Endothelial cell (in vitro differentiated cells): ENCODE results near the gene PPM1N. TPM values are rescaled to one million over a fixed set of nuclear protein-coding genes. Genes with fewer than 3 reads are reported as not detected.

ENCODE experiments used
- DNase-seq: peaks from one replicate; pipeline ENCODE4 v3.0.0; 2021; ENCODE audit warnings: low spot score
- H3K27ac Mint-ChIP-seq: one replicate; pipeline ENCODE4 v1.8.0; 2021; ENCODE audit warnings: mixed read lengths, inconsistent platforms; ENCODE audit not compliant: unreplicated experiment
- H3K27me3 Mint-ChIP-seq: one replicate; pipeline ENCODE4 v1.8.0; 2021; ENCODE audit warnings: mild to moderate bottlenecking, moderate library complexity, mixed read lengths, inconsistent platforms; ENCODE audit not compliant: unreplicated experiment
- H3K36me3 Mint-ChIP-seq: one replicate; pipeline ENCODE4 v1.8.0; 2021; ENCODE audit warnings: mild to moderate bottlenecking, low read depth, mixed read lengths, inconsistent platforms; ENCODE audit not compliant: unreplicated experiment
- H3K4me1 Mint-ChIP-seq: one replicate; pipeline ENCODE4 v1.8.0; 2021; ENCODE audit warnings: mild to moderate bottlenecking, mixed read lengths, inconsistent platforms; ENCODE audit not compliant: unreplicated experiment
- H3K4me3 Mint-ChIP-seq: one replicate; pipeline ENCODE4 v1.8.0; 2021; ENCODE audit warnings: mild to moderate bottlenecking, mixed read lengths, inconsistent platforms; ENCODE audit not compliant: unreplicated experiment
- H3K9me3 Mint-ChIP-seq: one replicate; pipeline ENCODE4 v1.8.0; 2021; ENCODE audit warnings: mixed read lengths, inconsistent platforms; ENCODE audit not compliant: unreplicated experiment
- long read RNA-seq: library from polyadenylated mRNA; unstranded; transcript quantifications from one replicate; pipeline ENCODE4 v2.0.0, GENCODE V29; 2020; ENCODE audit not compliant: unreplicated experiment
- total RNA-seq: library from RNA; stranded (reverse); fragmentation: NEBNext Ultra II Directional; extraction: Animal tissue kit (Norgen Biotek cat#: 25700); gene quantifications from one replicate; pipeline ENCODE4 v1.2.1, GENCODE V29; 2021; ENCODE audit not compliant: unreplicated experiment
- TF ChIP-seq, protein P1 (sequence below): fragments of 200-600 bp; sonication (generic); IDR thresholded peaks from one replicate; pipeline ENCODE4 v1.5.0; 2021; ENCODE audit warnings: antibody characterized with exemption; ENCODE audit not compliant: unreplicated experiment

The PPM1N gene, protein sequence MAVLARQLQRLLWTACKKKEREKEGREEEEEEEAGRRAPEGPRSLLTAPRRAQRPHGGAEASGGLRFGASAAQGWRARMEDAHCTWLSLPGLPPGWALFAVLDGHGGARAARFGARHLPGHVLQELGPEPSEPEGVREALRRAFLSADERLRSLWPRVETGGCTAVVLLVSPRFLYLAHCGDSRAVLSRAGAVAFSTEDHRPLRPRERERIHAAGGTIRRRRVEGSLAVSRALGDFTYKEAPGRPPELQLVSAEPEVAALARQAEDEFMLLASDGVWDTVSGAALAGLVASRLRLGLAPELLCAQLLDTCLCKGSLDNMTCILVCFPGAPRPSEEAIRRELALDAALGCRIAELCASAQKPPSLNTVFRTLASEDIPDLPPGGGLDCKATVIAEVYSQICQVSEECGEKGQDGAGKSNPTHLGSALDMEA
- 0.33 TPM for total RNA-seq
- long read RNA-seq: 0 reads

DNA sequence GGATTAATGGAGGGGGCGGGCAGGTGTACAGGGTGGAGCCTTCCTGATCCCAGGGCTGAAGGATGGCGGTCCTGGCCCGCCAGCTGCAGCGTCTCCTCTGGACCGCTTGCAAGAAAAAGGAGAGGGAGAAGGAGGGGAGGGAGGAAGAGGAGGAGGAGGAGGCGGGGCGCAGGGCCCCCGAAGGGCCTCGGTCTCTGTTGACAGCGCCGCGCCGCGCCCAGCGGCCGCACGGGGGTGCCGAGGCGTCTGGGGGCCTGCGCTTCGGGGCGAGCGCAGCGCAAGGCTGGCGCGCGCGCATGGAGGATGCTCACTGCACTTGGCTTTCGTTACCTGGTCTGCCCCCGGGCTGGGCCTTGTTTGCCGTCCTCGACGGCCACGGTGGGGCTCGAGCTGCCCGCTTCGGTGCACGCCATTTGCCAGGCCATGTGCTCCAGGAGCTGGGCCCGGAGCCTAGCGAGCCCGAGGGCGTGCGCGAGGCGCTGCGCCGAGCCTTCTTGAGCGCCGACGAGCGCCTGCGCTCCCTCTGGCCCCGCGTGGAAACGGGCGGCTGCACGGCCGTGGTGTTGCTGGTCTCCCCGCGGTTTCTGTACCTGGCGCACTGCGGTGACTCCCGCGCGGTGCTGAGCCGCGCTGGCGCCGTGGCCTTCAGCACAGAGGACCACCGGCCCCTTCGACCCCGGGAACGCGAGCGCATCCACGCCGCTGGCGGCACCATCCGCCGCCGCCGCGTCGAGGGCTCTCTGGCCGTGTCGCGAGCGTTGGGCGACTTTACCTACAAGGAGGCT is at the start of gene PPM1N:
Gene PPM1N (plus strand): TSS at position 33 of the 785 bp plus-strand sequence. CDS start 30 bp downstream, at position 63.
- TF ChIP-seq, protein P1, sequence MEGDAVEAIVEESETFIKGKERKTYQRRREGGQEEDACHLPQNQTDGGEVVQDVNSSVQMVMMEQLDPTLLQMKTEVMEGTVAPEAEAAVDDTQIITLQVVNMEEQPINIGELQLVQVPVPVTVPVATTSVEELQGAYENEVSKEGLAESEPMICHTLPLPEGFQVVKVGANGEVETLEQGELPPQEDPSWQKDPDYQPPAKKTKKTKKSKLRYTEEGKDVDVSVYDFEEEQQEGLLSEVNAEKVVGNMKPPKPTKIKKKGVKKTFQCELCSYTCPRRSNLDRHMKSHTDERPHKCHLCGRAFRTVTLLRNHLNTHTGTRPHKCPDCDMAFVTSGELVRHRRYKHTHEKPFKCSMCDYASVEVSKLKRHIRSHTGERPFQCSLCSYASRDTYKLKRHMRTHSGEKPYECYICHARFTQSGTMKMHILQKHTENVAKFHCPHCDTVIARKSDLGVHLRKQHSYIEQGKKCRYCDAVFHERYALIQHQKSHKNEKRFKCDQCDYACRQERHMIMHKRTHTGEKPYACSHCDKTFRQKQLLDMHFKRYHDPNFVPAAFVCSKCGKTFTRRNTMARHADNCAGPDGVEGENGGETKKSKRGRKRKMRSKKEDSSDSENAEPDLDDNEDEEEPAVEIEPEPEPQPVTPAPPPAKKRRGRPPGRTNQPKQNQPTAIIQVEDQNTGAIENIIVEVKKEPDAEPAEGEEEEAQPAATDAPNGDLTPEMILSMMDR: no peak
- Mint-ChIP-seq H3K4me1 (peaks cover 21% of the 10 kb centered on the region), H3K4me3 (peak within 1 kb of the TSS; percentile 94), H3K9me3 (no peaks in the 10 kb centered on the region), H3K36me3 (peaks cover 14% of the 10 kb centered on the region), H3K27ac (peak within 1 kb of the TSS; percentile 30), H3K27me3 (peaks cover 19% of the 10 kb centered on the region)
- DNase-seq: peak; percentile 23

DNA sequence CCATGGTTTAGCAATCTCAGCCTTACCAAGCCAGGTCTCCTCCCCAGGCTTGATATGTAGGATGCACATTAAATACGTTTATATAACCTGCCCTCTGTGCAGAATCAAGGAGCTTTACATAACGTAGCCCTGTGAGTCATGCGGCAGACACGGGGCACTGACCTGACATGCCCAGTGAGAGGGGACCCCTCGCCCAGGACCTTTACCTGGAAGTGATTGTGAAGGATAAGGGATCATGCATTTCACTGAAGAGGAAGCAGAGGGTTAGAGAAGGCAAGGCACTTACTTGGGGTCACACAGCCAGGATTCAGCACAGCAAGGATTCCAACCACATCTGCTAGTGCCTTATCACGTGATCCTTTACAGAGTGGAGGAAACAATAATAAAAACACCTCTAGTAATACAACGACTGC is 49.4 kb upstream of the PPM1N start:
- DNase-seq: no peak
- H3K9me3 Mint-ChIP-seq: no peaks in the 10 kb centered on the region
- H3K27ac Mint-ChIP-seq: peak overlapping the region; percentile 91
- peaks cover 41% of the 10 kb centered on the region for H3K4me1 Mint-ChIP-seq
- H3K27me3 Mint-ChIP-seq: peaks cover 49% of the 10 kb centered on the region
- TF ChIP-seq, protein P1: no peak
- peak overlapping the region; percentile 69 for H3K4me3 Mint-ChIP-seq
- H3K36me3 Mint-ChIP-seq: peaks cover 11% of the 10 kb centered on the region

DNA sequence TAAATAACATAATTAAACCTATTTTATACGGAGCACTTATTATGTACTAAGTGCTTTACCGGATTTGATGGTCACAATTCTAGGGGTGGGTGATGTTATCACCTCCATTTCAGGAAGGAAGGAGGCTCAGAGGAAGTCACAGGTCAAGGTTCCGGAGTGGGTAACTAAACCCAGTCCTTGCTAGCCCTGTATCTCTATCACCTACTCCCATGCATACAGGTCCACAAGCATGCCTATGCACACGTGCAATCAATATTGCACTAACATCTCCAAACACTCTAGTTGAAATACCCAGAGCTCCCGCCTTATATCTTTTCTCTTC is 48.3 kb upstream of the PPM1N start:
- Mint-ChIP-seq H3K9me3 (no peaks in the 10 kb centered on the region), H3K27me3 (peaks cover 44% of the 10 kb centered on the region), H3K27ac (peak overlapping the region; percentile 99), H3K4me3 (peak overlapping the region; percentile 93), H3K4me1 (peaks cover 35% of the 10 kb centered on the region), H3K36me3 (peaks cover 11% of the 10 kb centered on the region)
- TF ChIP-seq, protein P1: no peak
- no peak for DNase-seq

DNA sequence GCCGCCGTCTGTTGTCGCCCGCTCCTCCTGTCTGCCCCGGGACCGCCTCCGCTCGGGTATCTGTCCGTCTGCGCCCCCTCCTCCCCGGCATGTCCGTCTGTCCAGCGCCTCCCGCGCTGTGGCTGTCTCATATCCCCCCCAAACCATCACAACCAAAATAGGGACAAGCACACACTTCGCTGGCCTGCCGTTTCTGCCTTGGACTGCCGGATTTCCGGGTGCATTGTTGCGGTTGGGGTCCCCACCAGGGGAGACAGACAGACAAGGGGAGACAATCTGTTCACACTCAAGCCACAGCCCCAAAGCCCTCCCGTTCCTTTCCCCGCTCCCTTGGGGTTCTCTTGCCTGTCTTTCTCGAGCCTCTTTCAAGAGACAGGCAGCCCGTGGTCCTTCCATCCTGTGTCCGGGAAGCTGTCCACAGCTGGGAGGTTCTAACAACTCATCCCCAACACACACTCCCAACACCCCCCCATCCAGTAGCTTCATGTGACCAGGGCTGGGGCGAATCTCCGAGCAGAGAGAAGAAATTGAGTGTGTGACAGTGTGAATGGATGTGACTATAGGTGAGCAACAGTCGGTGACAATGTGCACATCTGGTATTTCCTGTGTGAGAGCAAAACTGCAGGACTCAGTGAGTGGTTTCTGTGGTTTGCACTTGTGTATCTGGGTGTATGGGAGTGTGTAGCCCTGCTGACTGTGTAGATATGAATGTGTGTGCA is 47.0 kb upstream of the PPM1N start:
- Mint-ChIP-seq H3K27ac (peak overlapping the region; percentile 99), H3K27me3 (peaks cover 41% of the 10 kb centered on the region), H3K4me1 (peaks cover 31% of the 10 kb centered on the region), H3K9me3 (no peaks in the 10 kb centered on the region), H3K4me3 (peak overlapping the region; percentile 92), H3K36me3 (peaks cover 5% of the 10 kb centered on the region)
- DNase-seq: peak; percentile 33
- TF ChIP-seq, protein P1: no peak
